GM23248 (cell line): Measurements from ENCODE around the gene EEF2K.

Experiments used
- EZH2 ChIP-seq: fragments of 200-600 bp; sonication (generic); IDR thresholded peaks from 2 replicates; pipeline ENCODE4 v1.6.1; 2018; ENCODE audit warnings: antibody characterized with exemption, mild to moderate bottlenecking; ENCODE audit not compliant: insufficient read depth, poor library complexity, severe bottlenecking
- EZH2phosphoT487 ChIP-seq: fragments of 200-600 bp; sonication (generic); IDR thresholded peaks from 2 replicates; pipeline ENCODE4 v1.6.1; 2018; ENCODE audit warnings: antibody characterized with exemption, moderate library complexity, mild to moderate bottlenecking, low read depth; ENCODE audit not compliant: insufficient read depth

- TF ChIP-seq EZH2, result no peak
- TF ChIP-seq EZH2phosphoT487, result no peak
Observed at GRCh38 chr16:22329199-22329695, 123.2 kb downstream of the EEF2K start.
